Activated naive CD4-positive, alpha-beta T cell treated with anti-CD3 and anti-CD28 coated beads, Interleukin-2, amount 50 U/mL, for 16 hours (primary cell): ENCODE data around the gene CST9.

Experiments used
- DNase-seq: peaks from one replicate; pipeline ENCODE4 v3.0.0-alpha.2; 2020

The CST9 gene

GRCh38 chr20:23605867-23606651 lies at the start of gene CST9:
Gene CST9 (minus strand): TSS chr20:23605917. CDS start chr20:23605864, 53 bp downstream.
- DNase-seq: no peak

- no peak for DNase-seq
These were observed 49.0 kb upstream of the CST9 start for GRCh38 chr20:23654717-23655116.

GRCh38 chr20:23654000-23654399 lies 48.3 kb upstream of the CST9 start:
- no peak for DNase-seq

GRCh38 chr20:23653400-23653938 lies 47.8 kb upstream of the CST9 start:
- DNase-seq: no peak

GRCh38 chr20:23652926-23653325 lies 47.2 kb upstream of the CST9 start:
- DNase-seq: no peak

- no peak for DNase-seq
These were observed 46.7 kb upstream of the CST9 start for GRCh38 chr20:23652371-23652770.

GRCh38 chr20:23651117-23651516 lies 45.4 kb upstream of the CST9 start:
- DNase-seq: no peak

GRCh38 chr20:23649830-23650417 lies 44.2 kb upstream of the CST9 start:
- no peak for DNase-seq

- no peak for DNase-seq
These were observed 43.5 kb upstream of the CST9 start for GRCh38 chr20:23649242-23649641.

GRCh38 chr20:23647346-23647745 lies 41.6 kb upstream of the CST9 start:
- DNase-seq: no peak

GRCh38 chr20:23646106-23646873 lies 40.6 kb upstream of the CST9 start:
- no peak for DNase-seq

GRCh38 chr20:23645575-23645974 lies 39.9 kb upstream of the CST9 start:
- no peak for DNase-seq

- no peak for DNase-seq
These were observed 38.4 kb upstream of the CST9 start for GRCh38 chr20:23644164-23644563.

GRCh38 chr20:23643659-23644058 lies 37.9 kb upstream of the CST9 start:
- no peak for DNase-seq

- no peak for DNase-seq
These were observed 36.4 kb upstream of the CST9 start for GRCh38 chr20:23641936-23642751.

- DNase-seq: no peak
These were observed 35.3 kb upstream of the CST9 start for GRCh38 chr20:23640671-23641667.

GRCh38 chr20:23640018-23640601 lies 34.4 kb upstream of the CST9 start:
- no peak for DNase-seq

GRCh38 chr20:23639490-23639958 lies 33.8 kb upstream of the CST9 start:
- DNase-seq: no peak

- DNase-seq: no peak
These were observed 32.6 kb upstream of the CST9 start for GRCh38 chr20:23638309-23638708.

GRCh38 chr20:23637282-23638221 lies 31.8 kb upstream of the CST9 start, which contains the start of gene CST3:
Gene CST3 (minus strand): TSS chr20:23637955. CDS start chr20:23637862, 93 bp downstream.
- DNase-seq: no peak
